ENCODE results near the gene PSENEN. TPM values are rescaled to one million over a fixed set of nuclear protein-coding genes. Genes with fewer than 3 reads are reported as not detected.
A peak's percentile ranks its signal among the peaks of the same experiment; 100 is the strongest.

PSENEN gene, protein sequence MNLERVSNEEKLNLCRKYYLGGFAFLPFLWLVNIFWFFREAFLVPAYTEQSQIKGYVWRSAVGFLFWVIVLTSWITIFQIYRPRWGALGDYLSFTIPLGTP
- polyA plus RNA-seq (2013, experiment 1 of 2) = 90.9 TPM
- polyA plus RNA-seq (2013, experiment 2 of 2) = 84.3 TPM

DNA sequence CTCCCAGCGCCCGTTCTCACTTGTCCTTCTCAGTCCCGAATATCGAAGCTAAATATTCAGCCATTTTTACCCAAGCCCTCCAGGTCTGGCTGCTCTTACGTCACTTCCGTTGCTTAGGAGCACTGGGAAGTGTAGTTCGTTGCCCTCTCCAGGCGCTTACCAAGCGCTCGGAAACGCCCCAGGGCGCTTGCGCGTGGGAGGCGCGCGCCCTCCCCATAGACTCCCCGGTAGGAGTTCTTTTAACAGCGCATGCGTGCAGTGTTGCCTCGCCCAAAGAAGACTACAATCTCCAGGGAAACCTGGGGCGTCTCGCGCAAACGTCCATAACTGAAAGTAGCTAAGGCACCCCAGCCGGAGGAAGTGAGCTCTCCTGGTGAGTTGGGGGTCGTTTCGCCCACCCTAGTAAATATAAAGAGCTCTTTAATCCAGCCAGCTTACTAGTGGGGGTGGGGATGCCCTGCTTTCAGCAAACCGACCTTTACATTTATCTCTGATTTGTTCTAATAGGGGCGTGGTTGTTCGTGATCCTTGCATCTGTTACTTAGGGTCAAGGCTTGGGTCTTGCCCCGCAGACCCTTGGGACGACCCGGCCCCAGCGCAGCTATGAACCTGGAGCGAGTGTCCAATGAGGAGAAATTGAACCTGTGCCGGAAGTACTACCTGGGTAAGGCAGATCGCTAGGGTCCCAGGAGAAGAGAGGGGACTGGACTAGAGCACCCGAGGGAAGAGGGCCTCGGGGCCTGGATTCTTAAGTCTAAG is at the start of gene PSENEN, which contains the start of gene U2AF1L4:
PSENEN (plus strand) TSS at position 324 of the 759 bp plus-strand sequence; CDS start at position 604, 280 bp downstream.
U2AF1L4 (minus strand) TSS at position 91 of the 759 bp plus-strand sequence; CDS start at position 64, 27 bp downstream.
- peak within 1 kb of the TSS; percentile 78 for H3K4me3 ChIP-seq (ENCODE audit: low read length)
- H2BK5ac ChIP-seq (ENCODE audit: low read length) = peak within 1 kb of the TSS; percentile 56
- peak within 1 kb of the TSS; percentile 85 for H3K4ac ChIP-seq (ENCODE audit: low read depth, low read length)
- H3K27me3 ChIP-seq (ENCODE audit: insufficient read depth, low read length, poor library complexity) = no peaks in the 10 kb centered on the region
- no peak within 1 kb of the TSS for H3K23ac ChIP-seq (ENCODE audit: low read length)
- peak within 1 kb of the TSS; percentile 100 for H3K18ac ChIP-seq (ENCODE audit: low read length)
- no peaks in the 10 kb centered on the region for H3K4me1 ChIP-seq (ENCODE audit: control insufficient read depth, low read depth, low read length)
- no peak within 1 kb of the TSS for H4K8ac ChIP-seq (ENCODE audit: low read depth, low read length)
- no peak within 1 kb of the TSS for H2AK5ac ChIP-seq (ENCODE audit: low read length)
- peak within 1 kb of the TSS; percentile 87 for H3K56ac ChIP-seq (ENCODE audit: low read length)
- no peaks in the 10 kb centered on the region for H3K36me3 ChIP-seq (ENCODE audit: control insufficient read depth, insufficient read depth, low read length)
- H3K79me1 ChIP-seq (ENCODE audit: low read length) = no peaks in the 10 kb centered on the region
- no peak within 1 kb of the TSS for H2BK15ac ChIP-seq (replicated peaks; ENCODE audit: low read depth)
- peak; percentile 99 for DNase-seq
- WGBS (ENCODE audit: extremely low coverage, insufficient coverage, low lambda C conversion rate) = no CpG with 5 or more reads among the region's 40 CpGs
- H2BK120ac ChIP-seq (ENCODE audit: low read depth, low read length) = peak within 1 kb of the TSS; percentile 75
- no peaks in the 10 kb centered on the region for H3K79me2 ChIP-seq (ENCODE audit: control insufficient read depth, insufficient read depth, low read length)
- H3K4me2 ChIP-seq (ENCODE audit: low read length) = peak within 1 kb of the TSS; percentile 93
- no peak within 1 kb of the TSS for H4K5ac ChIP-seq (ENCODE audit: low read length)
- H3K27ac ChIP-seq (ENCODE audit: low read depth, low read length) = peak within 1 kb of the TSS; percentile 78
- peak within 1 kb of the TSS; percentile 90 for H3K9ac ChIP-seq (ENCODE audit: low read length)

GRCh38 chr19:35695895-35696422 is 49.5 kb upstream of the PSENEN start:
- H3K4me2 ChIP-seq (ENCODE audit: low read length) = no peak overlapping the region
- H2BK15ac ChIP-seq (replicated peaks; ENCODE audit: low read depth) = no peak overlapping the region
- H3K23ac ChIP-seq (ENCODE audit: low read length) = no peak overlapping the region
- DNase-seq = no peak
- H3K27ac ChIP-seq (ENCODE audit: low read depth, low read length) = no peak overlapping the region
- no peak overlapping the region for H3K4me3 ChIP-seq (ENCODE audit: low read length)
- H2BK120ac ChIP-seq (ENCODE audit: low read depth, low read length) = no peak overlapping the region
- H4K8ac ChIP-seq (ENCODE audit: low read depth, low read length) = no peak overlapping the region
- H2AK5ac ChIP-seq (ENCODE audit: low read length) = no peak overlapping the region
- H3K36me3 ChIP-seq (ENCODE audit: control insufficient read depth, insufficient read depth, low read length) = no peaks in the 10 kb centered on the region
- no peak overlapping the region for H3K18ac ChIP-seq (ENCODE audit: low read length)
- no peak overlapping the region for H2BK5ac ChIP-seq (ENCODE audit: low read length)
- no peak overlapping the region for H3K4ac ChIP-seq (ENCODE audit: low read depth, low read length)
- no peak overlapping the region for H3K9ac ChIP-seq (ENCODE audit: low read length)
- WGBS (ENCODE audit: extremely low coverage, insufficient coverage, low lambda C conversion rate) = no CpG with 5 or more reads among the region's 2 CpGs
- H3K79me2 ChIP-seq (ENCODE audit: control insufficient read depth, insufficient read depth, low read length) = no peaks in the 10 kb centered on the region
- no peaks in the 10 kb centered on the region for H3K79me1 ChIP-seq (ENCODE audit: low read length)
- H3K4me1 ChIP-seq (ENCODE audit: control insufficient read depth, low read depth, low read length) = no peaks in the 10 kb centered on the region
- no peaks in the 10 kb centered on the region for H3K27me3 ChIP-seq (ENCODE audit: insufficient read depth, low read length, poor library complexity)
- no peak overlapping the region for H4K5ac ChIP-seq (ENCODE audit: low read length)
- no peak overlapping the region for H3K56ac ChIP-seq (ENCODE audit: low read length)

DNA sequence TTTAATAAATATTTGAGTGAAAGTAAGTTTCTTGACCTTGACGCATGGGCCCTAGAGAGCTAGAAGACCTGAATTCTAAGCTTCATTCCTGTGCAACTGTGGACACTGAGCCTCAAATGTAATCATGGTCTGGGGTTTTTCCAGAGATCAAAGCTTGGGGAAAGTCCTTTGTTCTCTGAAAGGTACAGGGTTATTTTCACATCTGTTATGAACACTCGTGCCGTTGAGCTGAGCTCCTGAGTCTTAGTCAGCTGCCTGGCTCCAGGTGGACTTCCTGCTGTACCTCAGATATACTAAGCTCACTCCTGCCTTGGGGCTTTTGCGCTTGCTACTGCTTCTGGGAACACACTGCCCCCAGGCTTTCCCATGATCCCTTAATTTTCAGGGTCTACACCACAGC is 48.6 kb upstream of the PSENEN start:
- Histone ChIP-seq H3K27me3 (ENCODE audit: insufficient read depth, low read length, poor library complexity) (no peaks in the 10 kb centered on the region), H4K8ac (ENCODE audit: low read depth, low read length) (no peak overlapping the region), H3K27ac (ENCODE audit: low read depth, low read length) (no peak overlapping the region), H4K5ac (ENCODE audit: low read length) (no peak overlapping the region), H3K56ac (ENCODE audit: low read length) (no peak overlapping the region), H3K23ac (ENCODE audit: low read length) (no peak overlapping the region), H3K4me3 (ENCODE audit: low read length) (no peak overlapping the region), H3K79me1 (ENCODE audit: low read length) (no peaks in the 10 kb centered on the region), H3K18ac (ENCODE audit: low read length) (no peak overlapping the region), H2AK5ac (ENCODE audit: low read length) (no peak overlapping the region), H2BK5ac (ENCODE audit: low read length) (no peak overlapping the region), H2BK15ac (replicated peaks; ENCODE audit: low read depth) (no peak overlapping the region), H3K36me3 (ENCODE audit: control insufficient read depth, insufficient read depth, low read length) (no peaks in the 10 kb centered on the region), H3K9ac (ENCODE audit: low read length) (no peak overlapping the region), H2BK120ac (ENCODE audit: low read depth, low read length) (no peak overlapping the region), H3K4me1 (ENCODE audit: control insufficient read depth, low read depth, low read length) (no peaks in the 10 kb centered on the region), H3K4ac (ENCODE audit: low read depth, low read length) (no peak overlapping the region), H3K79me2 (ENCODE audit: control insufficient read depth, insufficient read depth, low read length) (no peaks in the 10 kb centered on the region), H3K4me2 (ENCODE audit: low read length) (no peak overlapping the region)
- WGBS (ENCODE audit: extremely low coverage, insufficient coverage, low lambda C conversion rate) = no CpG with 5 or more reads among the region's 4 CpGs
- DNase-seq = no peak

GRCh38 chr19:35702223-35703012 is 43.0 kb upstream of the PSENEN start:
- Histone ChIP-seq H3K4me1 (ENCODE audit: control insufficient read depth, low read depth, low read length) (no peaks in the 10 kb centered on the region), H2BK15ac (replicated peaks; ENCODE audit: low read depth) (no peak overlapping the region), H4K8ac (ENCODE audit: low read depth, low read length) (no peak overlapping the region), H3K36me3 (ENCODE audit: control insufficient read depth, insufficient read depth, low read length) (no peaks in the 10 kb centered on the region), H3K79me2 (ENCODE audit: control insufficient read depth, insufficient read depth, low read length) (no peaks in the 10 kb centered on the region), H3K79me1 (ENCODE audit: low read length) (no peaks in the 10 kb centered on the region), H3K4me2 (ENCODE audit: low read length) (peak overlapping the region; percentile 93), H3K4me3 (ENCODE audit: low read length) (peak overlapping the region; percentile 40), H3K27ac (ENCODE audit: low read depth, low read length) (no peak overlapping the region), H3K56ac (ENCODE audit: low read length) (peak overlapping the region; percentile 89), H3K9ac (ENCODE audit: low read length) (peak overlapping the region; percentile 63), H2BK5ac (ENCODE audit: low read length) (no peak overlapping the region), H3K27me3 (ENCODE audit: insufficient read depth, low read length, poor library complexity) (no peaks in the 10 kb centered on the region), H3K18ac (ENCODE audit: low read length) (no peak overlapping the region), H4K5ac (ENCODE audit: low read length) (no peak overlapping the region), H3K4ac (ENCODE audit: low read depth, low read length) (no peak overlapping the region), H2AK5ac (ENCODE audit: low read length) (no peak overlapping the region), H3K23ac (ENCODE audit: low read length) (no peak overlapping the region), H2BK120ac (ENCODE audit: low read depth, low read length) (no peak overlapping the region)
- peak; percentile 99 for DNase-seq
- WGBS (ENCODE audit: extremely low coverage, insufficient coverage, low lambda C conversion rate) = no CpG with 5 or more reads among the region's 50 CpGs

DNA sequence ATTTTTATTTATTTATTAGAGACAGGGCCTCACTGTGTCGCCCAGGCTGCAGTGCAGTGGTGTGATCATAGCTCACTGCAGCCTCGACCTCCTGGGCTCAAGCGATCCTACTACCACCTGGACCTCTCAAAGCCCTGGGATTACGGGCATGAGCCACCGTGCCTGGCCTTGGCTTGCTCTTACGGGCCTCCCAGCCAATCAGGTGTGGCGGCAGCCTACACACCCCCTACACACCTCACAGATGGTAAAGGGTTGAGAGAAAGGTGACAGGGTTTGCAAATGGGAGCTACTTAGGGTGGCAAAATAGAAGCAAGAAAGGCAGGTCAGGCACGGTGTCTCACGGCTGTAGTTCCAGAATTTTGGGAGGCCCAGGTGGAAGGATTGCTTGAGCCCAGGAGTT is 42.1 kb upstream of the PSENEN start:
- Histone ChIP-seq H3K18ac (ENCODE audit: low read length) (no peak overlapping the region), H2BK5ac (ENCODE audit: low read length) (no peak overlapping the region), H3K4me3 (ENCODE audit: low read length) (no peak overlapping the region), H3K27me3 (ENCODE audit: insufficient read depth, low read length, poor library complexity) (no peaks in the 10 kb centered on the region), H3K27ac (ENCODE audit: low read depth, low read length) (no peak overlapping the region), H3K4me2 (ENCODE audit: low read length) (no peak overlapping the region), H3K36me3 (ENCODE audit: control insufficient read depth, insufficient read depth, low read length) (no peaks in the 10 kb centered on the region), H3K56ac (ENCODE audit: low read length) (no peak overlapping the region), H3K79me2 (ENCODE audit: control insufficient read depth, insufficient read depth, low read length) (no peaks in the 10 kb centered on the region), H3K23ac (ENCODE audit: low read length) (no peak overlapping the region), H4K8ac (ENCODE audit: low read depth, low read length) (no peak overlapping the region), H3K4me1 (ENCODE audit: control insufficient read depth, low read depth, low read length) (no peaks in the 10 kb centered on the region), H2BK120ac (ENCODE audit: low read depth, low read length) (no peak overlapping the region), H3K79me1 (ENCODE audit: low read length) (no peaks in the 10 kb centered on the region), H4K5ac (ENCODE audit: low read length) (no peak overlapping the region), H3K4ac (ENCODE audit: low read depth, low read length) (no peak overlapping the region), H2AK5ac (ENCODE audit: low read length) (no peak overlapping the region), H2BK15ac (replicated peaks; ENCODE audit: low read depth) (no peak overlapping the region), H3K9ac (ENCODE audit: low read length) (no peak overlapping the region)
- no CpG with 5 or more reads among the region's 9 CpGs for WGBS (ENCODE audit: extremely low coverage, insufficient coverage, low lambda C conversion rate)
- DNase-seq = peak; percentile 23
